AG08396 (cell line): ENCODE data around the gene OPRM1.
A peak's percentile ranks its signal among the peaks of the same experiment; 100 is the strongest.
"Not testable (repeated sequence)": the region's sequence is repeated elsewhere in the genome, so short reads cannot be mapped to it uniquely, and the experiment has no call there.

Experiments used
- DNase-seq: peaks from one replicate; pipeline ENCODE4 v3.0.0; 2012; ENCODE audit warnings: low spot score, mixed read lengths

OPRM1 gene

DNA sequence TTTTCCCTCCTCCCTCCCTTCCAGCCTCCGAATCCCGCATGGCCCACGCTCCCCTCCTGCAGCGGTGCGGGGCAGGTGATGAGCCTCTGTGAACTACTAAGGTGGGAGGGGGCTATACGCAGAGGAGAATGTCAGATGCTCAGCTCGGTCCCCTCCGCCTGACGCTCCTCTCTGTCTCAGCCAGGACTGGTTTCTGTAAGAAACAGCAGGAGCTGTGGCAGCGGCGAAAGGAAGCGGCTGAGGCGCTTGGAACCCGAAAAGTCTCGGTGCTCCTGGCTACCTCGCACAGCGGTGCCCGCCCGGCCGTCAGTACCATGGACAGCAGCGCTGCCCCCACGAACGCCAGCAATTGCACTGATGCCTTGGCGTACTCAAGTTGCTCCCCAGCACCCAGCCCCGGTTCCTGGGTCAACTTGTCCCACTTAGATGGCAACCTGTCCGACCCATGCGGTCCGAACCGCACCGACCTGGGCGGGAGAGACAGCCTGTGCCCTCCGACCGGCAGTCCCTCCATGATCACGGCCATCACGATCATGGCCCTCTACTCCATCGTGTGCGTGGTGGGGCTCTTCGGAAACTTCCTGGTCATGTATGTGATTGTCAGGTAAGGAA lies at the start of gene OPRM1:
Gene OPRM1 (plus strand): TSS at position 10 of the 612 bp plus-strand sequence. CDS start 305 bp downstream, at position 315.
- DNase-seq: peak; percentile 22

DNA sequence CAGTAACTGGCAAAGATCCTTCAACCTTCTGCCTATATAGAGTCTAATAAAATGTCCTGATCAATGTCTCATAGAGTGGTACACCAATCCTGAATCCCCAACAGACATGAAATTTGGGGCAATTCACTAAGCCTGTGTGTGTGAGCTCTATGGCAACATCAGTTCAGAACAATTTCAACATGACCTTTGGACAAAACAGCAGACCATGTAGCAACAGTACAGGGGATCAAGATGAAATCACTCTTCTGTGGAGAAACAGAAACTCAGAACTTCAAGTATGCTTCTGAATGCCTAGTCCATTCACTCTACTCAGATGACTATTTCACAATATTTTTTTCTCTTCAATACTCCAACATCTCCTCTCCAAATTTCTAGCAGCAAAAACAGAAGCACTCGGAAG lies 49.1 kb upstream of the OPRM1 start:
- DNase-seq: no peak

DNA sequence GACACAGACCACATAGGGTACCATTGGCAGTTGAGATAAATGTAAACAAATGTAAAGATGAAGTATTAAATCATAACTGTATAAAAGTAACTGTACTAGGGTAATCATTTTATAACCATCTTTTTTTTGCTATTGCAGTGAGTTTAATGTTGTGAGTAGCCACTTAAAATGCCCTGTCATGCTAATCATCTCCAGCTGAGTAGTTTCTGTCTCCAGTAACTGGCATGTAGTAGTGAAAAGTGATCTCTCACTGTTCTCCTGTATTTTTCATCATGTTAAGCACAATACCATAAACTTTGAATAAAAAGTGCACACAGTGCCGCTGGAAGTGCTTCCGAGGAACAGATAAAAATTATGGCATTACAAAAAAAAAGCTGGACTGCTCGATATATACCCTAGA lies 45.0 kb upstream of the OPRM1 start:
- no peak for DNase-seq

DNA sequence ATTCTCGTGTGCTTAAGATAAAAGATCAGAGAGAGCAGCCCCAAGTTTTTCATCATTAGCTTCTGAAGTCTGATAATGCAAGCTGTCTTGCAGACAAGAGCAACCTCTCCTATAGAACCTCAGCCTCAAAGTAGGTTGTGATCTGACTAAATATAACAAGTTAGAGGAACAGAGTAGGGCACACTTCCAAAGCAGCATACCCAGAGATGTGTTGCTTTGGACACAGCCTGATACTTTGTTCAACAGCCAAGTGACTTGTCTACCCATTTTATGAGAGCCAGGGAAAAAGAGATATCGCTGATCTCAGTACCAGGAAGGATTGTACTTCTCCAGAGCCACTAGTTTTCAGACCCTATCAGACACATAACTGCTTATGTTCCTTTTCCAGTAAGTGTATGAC lies 44.2 kb upstream of the OPRM1 start:
- no peak for DNase-seq

DNA sequence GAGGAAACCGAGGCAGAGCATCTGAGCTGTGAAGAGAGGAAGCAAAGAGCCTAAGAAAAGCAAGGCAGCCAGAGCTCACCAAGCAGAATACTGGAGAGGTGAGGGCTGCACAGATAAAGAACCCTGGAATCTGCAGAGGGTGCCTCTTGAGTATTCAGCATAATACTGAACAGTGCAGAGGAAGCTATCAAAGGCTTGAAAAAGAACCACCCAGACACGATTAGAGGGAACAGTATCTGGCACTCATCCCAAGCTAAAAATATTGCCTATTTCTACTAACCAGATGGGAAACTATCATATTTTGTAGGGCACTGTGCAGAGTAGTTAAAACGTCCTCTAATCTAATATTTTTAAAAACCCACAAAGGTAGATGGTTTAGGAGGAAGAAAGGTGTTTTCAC lies 41.8 kb upstream of the OPRM1 start:
- DNase-seq: no peak

DNA sequence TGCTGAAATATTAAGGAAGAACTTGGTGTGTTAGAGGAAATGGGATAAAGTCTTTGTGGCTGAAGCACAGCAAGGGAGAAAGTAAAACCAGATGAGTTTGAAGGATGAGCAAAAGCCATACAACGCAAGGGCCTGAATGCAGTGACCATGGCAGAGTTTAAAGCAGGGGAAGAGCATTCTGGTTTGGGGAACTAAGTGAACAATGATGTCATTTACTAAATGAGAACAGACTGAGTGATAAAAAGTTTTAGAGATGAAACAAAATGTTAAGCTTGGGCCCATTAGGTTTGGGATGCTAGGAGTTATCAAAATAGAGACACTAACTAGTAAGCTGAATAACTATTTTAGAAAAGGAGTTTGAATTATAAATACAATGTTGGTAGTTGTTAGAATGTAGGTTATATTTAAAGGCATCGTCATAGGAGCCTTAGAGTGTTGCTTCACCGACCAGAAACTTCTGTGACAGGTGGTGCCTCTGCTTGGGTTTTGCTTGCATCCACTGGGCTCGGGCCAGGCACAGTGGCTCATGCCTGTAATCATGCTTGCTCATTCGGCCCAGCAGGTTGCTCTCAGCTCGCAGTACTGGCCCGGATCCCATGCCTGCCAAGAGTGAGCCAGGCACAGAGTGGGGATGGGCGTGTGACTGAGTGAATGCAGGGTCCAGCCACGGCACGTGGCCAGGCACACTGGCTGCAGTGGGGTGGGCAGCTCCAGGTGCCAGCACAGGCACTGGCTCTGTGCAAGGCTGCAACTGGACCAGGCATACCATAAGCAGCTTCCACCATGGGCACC lies 37.4 kb upstream of the OPRM1 start:
- DNase-seq: no peak

DNA sequence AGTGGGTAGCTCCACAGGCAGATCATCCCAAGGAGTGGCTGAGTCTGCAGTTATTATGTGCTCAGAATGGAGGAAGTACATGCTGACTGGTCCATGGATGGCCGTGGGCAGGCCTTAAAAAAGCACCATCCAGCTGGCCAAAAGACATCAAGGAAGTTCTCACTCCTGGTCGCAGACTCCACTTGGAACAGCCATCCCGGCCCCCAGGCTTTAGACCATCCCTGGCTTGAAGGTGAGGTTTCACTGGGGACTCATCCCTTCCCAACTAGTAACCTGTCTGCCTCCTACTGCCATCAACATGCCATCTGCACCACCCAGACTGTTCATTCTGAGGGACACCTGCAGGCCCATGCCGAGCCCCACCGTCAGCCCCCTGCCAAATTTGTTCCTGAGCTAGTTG lies 36.1 kb upstream of the OPRM1 start:
- no peak for DNase-seq

DNA sequence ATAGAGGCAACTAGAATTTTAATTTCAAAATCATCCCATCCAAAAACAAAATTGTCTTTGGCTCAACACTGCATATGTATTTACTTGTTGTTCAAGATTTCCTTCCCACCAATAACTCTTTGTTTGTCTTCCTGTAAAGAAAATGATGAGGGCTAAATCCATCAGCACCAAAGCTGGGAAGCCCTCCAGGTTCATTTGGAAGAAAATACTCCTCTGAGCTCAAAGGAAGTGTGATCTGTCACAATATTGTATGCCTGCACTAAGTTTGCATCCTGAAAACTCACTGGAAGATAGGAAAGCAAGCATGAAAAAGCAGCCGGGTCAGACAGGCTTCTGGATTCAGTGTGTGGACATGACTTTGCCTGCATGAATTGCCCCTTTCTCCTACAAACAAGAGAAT lies 28.7 kb upstream of the OPRM1 start:
- no peak for DNase-seq

DNA sequence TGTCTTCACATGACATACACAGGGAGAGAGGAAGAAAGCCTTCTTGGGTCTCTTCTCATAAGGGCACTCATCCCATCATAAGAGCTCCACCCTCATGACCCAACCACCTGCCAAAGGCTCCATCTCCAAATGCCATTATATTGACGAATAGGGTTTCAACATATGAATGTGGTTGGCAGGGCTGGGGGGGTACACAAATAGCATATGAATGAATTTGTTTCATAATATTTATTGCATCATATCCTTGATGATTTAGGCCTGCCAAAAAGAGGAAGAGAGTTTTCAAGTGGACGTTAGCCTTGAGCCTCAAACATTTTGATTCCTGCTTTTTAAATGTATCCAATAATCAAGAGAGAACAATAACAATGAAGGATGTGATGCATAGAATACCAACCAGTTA lies 26.2 kb upstream of the OPRM1 start:
- DNase-seq: no peak

DNA sequence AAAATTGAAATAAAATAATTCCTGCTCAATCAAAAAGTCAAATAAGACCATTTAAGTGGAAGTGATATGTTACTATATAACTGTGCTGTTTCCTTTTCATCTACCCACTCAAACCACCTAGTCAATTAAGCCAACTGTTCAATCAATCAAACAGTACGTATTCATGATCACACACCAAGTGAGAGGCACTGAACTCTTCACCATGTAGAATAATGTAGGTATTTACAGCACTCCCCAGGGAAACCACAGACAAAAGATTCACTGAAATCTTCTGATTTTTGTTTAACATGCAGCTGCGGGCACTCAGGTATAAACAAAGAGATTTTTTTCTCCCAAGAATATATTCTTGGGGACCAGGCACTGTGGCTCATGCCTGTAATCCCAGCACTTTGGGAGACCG lies 21.3 kb upstream of the OPRM1 start:
- DNase-seq: no peak

DNA sequence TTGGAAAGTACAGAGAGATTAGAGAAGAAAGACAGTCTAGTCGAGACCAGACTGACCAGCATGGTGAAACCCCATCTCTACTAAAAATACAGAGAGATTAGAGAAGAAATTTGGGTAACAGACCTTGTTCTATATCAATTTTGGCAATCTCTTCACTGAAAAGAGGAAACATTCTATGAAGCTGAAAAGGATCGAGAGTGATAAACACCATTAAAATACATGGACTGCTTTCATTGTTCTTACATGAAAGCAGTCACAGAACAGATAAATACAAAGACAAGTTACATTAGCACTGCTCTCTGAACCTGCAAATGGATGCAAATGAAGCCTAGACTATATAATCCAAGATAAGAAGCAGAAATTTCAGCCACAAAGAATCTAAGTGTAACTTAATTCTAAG lies 8.4 kb upstream of the OPRM1 start:
- DNase-seq: no peak

DNA sequence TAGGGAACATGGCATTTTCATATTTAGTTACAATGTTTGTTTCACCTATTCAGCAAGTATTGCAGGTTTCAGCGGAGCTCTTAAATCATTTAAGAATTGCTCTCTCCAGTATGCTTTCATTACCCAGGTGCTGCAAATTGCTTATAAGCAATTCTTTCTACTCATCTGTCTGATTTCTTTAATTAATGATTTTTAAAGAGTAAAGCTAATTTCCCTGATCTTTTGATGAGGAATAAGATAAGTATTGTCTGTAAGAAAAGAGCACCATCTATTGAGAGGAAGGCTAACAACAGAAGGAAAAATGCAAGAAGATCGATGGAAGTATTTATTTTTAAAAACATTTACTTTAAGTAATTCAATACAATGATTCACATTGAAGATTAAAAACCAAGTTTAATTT lies 2.0 kb downstream of the OPRM1 start:
- no peak for DNase-seq

DNA sequence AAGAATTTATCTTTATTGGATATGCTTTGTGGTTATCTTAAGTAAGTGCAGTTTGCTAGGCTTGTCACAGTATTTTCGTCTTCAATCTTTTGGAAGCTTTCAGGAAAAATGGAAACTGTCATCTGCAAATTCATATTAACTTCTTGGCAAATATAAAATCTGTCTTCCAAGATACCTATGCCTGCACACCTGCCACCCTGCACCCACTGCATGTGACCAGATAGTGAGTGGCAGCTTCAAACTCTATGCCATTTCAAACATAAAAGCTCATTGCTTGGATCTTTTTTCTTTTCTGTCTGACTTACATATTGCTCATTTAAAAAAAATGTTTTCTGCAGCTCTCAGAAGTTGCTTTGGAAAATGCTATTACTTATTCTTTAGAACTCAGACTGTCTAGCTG lies 14.1 kb downstream of the OPRM1 start:
- no peak for DNase-seq

DNA sequence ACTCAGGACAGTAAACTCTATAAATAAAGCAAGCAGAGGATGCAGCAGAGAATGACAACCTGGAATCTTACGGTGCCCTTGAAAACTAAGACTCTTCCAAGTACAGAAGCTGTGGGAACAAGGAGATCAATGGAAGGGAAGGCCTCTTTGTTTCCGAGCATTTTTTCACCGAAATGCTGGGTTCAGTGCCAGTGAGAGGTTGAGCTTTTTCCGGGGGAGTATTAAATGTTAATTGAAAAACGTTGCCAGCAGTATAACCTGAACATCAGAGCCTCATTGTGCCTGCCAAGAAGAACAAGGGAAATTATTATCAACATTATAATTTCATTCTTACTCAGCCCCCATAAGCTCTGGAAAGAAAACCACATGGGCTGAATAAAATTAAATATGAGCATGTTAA lies 17.5 kb downstream of the OPRM1 start:
- no peak for DNase-seq

DNA sequence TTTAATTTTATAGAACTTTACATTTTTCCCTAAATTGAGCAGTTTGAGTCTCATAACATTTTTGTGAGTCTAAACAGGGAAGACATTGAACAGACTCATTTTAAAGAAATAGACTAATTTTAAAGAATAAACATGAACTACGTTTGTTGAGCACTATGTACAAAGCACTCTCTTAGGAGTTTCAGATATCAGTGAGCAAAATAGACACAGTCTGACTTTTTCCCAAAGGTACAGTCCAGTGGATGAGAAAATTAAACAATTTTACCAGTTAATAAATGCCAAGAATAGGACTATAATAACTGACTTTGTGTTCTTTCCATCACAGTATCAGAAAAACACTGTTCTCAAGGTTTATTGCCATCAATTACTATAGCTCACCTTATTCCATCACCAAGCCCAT lies 18.1 kb downstream of the OPRM1 start:
- DNase-seq: no peak

DNA sequence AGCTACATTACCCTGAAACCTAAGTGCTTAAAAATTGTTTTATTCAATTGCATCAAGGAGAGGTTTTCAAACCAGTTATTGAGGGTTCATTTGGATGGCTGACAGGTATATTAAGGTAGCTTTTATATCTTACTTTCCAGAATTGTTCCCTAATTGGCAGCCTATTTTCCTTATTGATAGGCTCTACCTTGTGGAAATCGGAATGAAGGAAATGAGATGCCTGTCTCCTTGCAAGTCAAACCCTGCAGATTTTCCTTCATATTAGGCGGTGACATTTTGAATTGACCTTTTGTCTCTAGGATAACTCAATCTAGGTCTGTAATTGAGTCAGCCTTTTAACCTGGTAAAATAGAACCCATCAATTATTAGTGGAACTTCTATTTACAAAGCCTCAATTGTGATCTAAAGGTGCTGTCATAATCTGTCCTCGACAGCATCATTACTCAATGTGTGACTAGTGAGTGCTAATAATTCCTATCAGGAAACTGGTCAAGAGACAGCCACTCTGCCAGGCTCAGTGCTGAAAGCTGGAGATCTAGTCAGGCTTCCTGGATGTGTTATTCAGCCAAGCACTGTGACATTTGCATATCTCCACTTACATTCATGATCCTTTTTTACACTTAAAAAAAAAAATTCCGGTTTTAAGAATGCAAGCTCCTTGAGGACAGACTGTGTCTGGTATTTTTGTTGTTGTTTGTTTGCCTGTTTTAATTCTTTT lies 20.1 kb downstream of the OPRM1 start:
- DNase-seq: no peak

DNA sequence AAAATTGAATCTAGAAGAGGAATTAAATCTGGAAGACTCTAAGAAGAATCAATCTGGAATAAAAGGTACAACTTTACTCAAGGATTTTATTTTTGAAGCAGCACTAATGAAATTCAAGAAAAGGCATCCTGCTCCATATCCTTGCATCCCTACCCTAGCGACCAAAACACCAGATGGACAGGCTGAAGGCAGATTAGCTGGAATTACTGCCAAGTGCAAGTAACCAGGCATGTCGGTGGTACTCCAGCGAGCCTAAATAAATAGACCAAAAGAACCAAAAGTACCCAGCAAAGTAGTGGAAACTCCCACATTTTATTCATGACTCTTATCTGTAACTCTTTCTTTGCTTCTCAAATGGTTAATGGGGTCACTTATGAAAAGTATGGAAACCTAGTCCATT lies 21.0 kb downstream of the OPRM1 start:
- no peak for DNase-seq

DNA sequence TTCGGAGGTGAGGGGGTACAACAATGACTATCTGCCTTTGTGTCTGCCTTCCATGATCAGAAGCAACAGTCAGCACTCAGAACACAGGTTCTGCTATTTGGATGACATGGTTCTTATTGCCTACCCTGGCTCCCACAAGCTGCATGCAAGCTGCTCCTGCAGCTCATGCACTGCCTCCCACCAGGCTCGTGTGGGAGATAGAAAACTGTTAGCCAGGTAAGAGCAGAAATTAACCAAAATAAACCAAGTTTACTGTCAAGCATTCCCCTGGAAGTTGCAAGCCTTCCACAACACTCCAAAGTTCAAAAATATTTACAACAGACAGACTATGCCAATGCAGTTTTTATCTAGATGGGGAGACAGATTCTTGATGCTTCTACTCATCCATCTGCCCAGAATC lies 31.0 kb downstream of the OPRM1 start:
- DNase-seq: no peak

DNA sequence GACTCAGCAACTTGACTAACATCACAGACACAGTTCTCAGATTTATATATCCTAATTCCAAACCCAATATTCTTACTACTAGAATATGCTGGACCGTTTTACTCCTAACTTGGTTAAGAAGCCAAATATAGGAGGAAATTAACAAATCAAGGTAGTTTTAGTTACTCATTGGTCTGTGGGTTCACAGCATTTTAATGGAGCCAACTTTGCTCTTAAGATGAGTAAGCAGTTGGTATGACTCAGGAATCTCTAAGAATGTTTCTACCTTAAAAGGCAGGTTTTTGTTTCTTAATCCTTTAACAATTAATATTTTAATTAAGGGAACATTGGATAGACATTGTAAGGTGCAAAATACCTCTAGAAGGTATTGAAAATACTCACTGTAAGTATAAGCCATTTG lies 31.6 kb downstream of the OPRM1 start:
- DNase-seq: no peak

DNA sequence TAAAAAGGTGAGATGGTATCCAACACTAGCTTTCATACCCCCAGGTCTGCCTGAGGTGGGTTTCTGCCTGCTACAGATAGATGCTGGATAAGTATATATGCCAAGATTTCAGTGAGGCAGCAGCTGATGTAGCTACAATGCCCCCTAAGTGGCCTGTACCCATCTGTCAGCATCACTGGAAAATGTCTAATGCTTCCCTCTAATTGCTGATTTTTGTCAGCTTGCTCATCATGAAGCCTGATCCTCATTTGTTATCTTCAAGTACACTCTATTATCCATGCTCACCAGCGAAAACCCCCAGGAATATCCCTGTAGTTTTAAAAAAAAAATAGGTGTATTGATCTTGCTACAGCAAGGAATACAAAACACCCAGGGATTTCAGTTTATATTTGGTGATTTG lies 32.2 kb downstream of the OPRM1 start:
- DNase-seq: no peak

DNA sequence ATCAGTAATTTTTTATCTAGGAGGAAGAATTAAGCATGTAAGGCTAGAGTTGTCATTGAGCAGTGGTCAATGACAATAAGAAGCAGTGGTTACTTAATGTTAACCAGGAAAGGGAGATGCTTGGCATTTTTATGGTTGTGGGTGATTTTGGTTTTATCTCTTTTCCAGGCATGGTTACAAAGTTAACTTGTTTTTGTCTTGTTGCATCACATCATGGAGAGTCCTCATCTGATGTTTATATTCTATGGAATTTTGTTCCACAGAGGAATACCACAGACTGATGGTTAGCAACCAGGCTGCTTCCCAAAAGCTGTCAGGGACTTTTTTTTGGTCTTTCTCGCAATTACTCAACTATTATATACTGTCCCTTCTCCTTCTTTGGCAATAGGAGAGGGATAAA lies 32.7 kb downstream of the OPRM1 start:
- no peak for DNase-seq

DNA sequence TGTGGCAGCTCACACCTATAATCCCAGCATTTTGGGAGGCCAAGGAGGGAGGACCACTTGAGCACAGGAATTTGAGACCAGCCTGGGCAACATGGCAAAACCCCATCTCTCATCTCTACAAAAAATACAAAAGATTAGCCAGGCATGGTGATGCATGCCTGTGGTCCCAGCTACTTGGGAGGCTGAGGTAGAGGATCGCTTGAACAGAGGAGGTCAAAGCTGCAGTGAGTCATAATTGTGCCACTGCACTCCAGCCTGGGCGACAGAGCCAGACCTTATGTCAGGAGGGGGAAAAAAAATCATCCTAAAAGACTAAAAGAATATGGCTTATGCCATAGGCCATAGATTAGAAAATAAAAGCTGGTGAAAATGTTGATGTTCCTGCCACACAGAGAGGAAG lies 39.6 kb downstream of the OPRM1 start:
- DNase-seq: not testable (repeated sequence)

DNA sequence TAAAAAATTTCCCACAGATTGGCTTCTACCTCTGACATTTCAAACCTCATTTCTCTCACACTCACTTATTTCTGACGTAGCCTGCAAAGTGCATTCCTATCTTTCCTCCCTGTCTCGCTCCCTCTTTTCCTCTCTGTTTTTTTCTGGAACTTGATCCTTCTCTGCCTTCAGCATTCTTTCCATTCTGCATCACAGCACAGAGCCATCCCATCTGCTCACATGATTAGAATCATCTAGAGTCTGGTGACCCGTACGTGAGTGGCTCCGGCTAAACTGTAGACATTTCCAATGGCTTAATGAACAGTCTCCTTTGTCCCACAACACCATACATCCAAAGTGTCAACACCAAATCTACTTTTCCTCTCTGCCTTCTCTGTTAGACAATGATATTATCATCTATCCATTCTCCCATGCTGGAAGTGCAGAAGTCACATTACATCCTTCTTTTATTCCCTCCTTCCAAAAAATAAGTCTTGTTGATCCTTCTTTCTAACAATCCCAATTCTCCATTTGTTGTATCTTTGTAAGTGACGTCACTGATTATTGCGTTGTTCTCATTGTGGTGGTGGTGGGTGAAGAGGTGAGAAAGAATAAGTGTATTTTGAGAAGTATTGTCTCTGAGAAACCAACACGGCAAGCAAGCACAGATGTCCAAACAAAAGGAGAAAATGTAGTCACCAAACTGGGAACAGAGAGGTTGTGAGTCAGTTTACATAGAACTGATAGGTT lies 41.6 kb downstream of the OPRM1 start:
- no peak for DNase-seq
